ENCODE data around the gene FAM174C. TPM values are rescaled to one million over a fixed set of nuclear protein-coding genes. Genes with fewer than 3 reads are reported as not detected.
A peak's percentile ranks its signal among the peaks of the same experiment; 100 is the strongest.

Gene FAM174C
- total and polyA plus RNA-seq, 2 donors from 2014 or later: 35.3 to 94.7 TPM

DNA sequence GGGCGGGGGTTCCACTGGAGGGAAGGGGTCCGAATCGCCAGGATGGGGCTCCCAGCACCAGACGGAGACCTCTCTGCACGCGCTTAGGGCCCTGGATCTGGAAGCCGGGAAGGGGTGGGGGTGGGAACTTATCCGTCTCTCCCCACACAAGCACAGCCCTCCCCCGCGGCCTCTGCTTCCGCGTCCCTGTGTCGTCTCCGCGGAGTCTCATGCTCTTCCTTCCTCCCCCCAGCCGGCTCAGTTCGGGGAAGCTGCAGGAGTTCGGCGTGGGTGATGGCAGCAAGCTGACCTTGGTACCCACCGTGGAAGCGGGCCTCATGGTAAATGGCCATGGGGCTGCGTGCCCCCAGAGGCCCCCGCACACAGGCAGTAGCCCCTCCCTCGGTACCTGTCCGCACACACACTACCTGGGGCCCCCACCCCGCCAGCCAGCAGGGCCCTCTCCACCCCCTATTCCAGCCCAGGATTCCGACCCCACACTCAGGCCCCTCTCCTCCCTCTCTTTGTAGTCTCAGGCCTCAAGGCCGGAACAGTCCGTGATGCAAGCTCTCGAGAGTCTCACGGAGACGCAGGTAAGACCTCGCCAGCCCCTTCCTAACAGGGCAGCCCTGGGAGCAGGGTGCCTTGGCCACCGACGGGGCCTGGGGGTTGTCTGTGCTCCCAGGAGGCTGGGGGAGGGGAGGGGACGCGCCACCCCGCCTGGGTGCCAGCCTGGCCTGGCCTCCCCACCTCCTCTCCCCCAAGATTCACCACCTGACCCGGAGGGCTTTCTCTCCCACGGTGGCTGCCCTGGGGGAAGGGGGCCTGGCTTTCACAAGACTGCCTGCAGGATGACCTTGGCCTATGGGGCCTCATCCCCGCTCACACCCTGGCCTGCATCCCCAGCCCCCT is 23.8 kb upstream of the FAM174C start:
- H3K27ac ChIP-seq (ENCODE audit: low read depth in 2 of 2, low read length in 2 of 2): peak overlapping the region; percentile 97
- FAIRE-seq: no peak
- peak overlapping the region; percentile 27 to 88 (median 32) for H3K9ac ChIP-seq (ENCODE audit: low read length in 3 of 3)
- TF ChIP-seq, protein P1, sequence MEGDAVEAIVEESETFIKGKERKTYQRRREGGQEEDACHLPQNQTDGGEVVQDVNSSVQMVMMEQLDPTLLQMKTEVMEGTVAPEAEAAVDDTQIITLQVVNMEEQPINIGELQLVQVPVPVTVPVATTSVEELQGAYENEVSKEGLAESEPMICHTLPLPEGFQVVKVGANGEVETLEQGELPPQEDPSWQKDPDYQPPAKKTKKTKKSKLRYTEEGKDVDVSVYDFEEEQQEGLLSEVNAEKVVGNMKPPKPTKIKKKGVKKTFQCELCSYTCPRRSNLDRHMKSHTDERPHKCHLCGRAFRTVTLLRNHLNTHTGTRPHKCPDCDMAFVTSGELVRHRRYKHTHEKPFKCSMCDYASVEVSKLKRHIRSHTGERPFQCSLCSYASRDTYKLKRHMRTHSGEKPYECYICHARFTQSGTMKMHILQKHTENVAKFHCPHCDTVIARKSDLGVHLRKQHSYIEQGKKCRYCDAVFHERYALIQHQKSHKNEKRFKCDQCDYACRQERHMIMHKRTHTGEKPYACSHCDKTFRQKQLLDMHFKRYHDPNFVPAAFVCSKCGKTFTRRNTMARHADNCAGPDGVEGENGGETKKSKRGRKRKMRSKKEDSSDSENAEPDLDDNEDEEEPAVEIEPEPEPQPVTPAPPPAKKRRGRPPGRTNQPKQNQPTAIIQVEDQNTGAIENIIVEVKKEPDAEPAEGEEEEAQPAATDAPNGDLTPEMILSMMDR (IDR thresholded peaks at IDR 0.05; ENCODE audit: borderline replicate concordance, extremely low read depth, insufficient read depth): no peak
- peak; percentile 62 to 94 (median 85) for DNase-seq
- intact Hi-C loops (cut with DNase I): no loop called here
- no peaks in the 10 kb centered on the region for H3K9me3 ChIP-seq (ENCODE audit: control insufficient read depth in 2 of 3, insufficient read depth in 1 of 3, low read length in 3 of 3)
- H3K4me1 ChIP-seq (ENCODE audit: control insufficient read depth in 2 of 3, insufficient read depth in 2 of 3, low read depth in 1 of 3, low read length in 3 of 3): peaks cover 0 to 37% (median 11%) of the 10 kb centered on the region in 3 donors
- peak overlapping the region; percentile 61 to 73 (median 69) for H3K4me3 ChIP-seq (ENCODE audit: low read length in 3 of 3)
- H3K36me3 ChIP-seq (ENCODE audit: control insufficient read depth in 2 of 3, insufficient read depth in 3 of 3, low read length in 3 of 3): peaks cover 5 to 30% (median 14%) of the 10 kb centered on the region in 3 donors
- no peaks in the 10 kb centered on the region for H3K27me3 ChIP-seq (ENCODE audit: control insufficient read depth, insufficient read depth, low read length)

DNA sequence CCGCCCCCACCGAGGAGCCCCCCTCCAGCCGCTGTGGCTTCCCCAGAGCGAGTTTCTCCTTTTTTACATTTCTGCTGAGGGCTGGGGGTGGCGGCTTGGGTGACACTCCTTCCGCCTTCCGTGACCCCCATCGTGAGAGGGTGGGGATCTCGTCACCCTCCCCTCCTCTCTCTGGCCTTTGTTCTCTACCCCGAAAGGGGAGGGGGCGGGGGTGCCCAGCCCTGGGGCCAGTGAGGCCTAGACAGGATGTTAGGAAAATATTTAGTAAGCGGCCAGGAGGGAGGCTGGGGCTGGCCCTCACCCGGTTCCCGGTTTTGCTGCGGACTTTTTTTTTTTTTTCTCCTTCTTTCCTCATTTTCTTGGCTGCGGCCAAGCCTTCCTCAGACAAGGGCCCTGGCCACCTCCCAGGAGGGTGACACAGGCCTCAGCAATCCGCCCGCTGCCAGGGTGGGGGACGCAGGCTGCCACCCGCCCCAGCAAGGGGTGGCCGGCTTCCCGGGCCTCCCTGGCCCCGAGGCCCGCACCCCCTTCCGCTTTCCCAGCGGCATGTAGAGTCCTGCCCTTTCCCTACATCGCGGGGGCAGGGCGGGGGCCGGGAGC is 23.0 kb upstream of the FAM174C start:
- H3K4me1 ChIP-seq (ENCODE audit: control insufficient read depth in 2 of 3, insufficient read depth in 2 of 3, low read depth in 1 of 3, low read length in 3 of 3): peaks cover 0 to 38% (median 11%) of the 10 kb centered on the region in 3 donors
- FAIRE-seq (no peak), DNase-seq (peak; percentile 55 to 98 (median 80))
- peak overlapping the region; percentile 97 for H3K27ac ChIP-seq (ENCODE audit: low read depth in 2 of 2, low read length in 2 of 2)
- peak overlapping the region in 1 of 3 donors; percentile 88 for H3K9ac ChIP-seq (ENCODE audit: low read length in 3 of 3)
- no peaks in the 10 kb centered on the region for H3K9me3 ChIP-seq (ENCODE audit: control insufficient read depth in 2 of 3, insufficient read depth in 1 of 3, low read length in 3 of 3)
- intact Hi-C loops (cut with DNase I): no loop called here
- H3K36me3 ChIP-seq (ENCODE audit: control insufficient read depth in 2 of 3, insufficient read depth in 3 of 3, low read length in 3 of 3): peaks cover 5 to 34% (median 17%) of the 10 kb centered on the region in 3 donors
- H3K27me3 ChIP-seq (ENCODE audit: control insufficient read depth, insufficient read depth, low read length): no peaks in the 10 kb centered on the region
- TF ChIP-seq, protein P1 (IDR thresholded peaks at IDR 0.05; ENCODE audit: borderline replicate concordance, extremely low read depth, insufficient read depth): no peak
- H3K4me3 ChIP-seq (ENCODE audit: low read length in 3 of 3): peak overlapping the region in 1 of 3 donors; percentile 69

DNA sequence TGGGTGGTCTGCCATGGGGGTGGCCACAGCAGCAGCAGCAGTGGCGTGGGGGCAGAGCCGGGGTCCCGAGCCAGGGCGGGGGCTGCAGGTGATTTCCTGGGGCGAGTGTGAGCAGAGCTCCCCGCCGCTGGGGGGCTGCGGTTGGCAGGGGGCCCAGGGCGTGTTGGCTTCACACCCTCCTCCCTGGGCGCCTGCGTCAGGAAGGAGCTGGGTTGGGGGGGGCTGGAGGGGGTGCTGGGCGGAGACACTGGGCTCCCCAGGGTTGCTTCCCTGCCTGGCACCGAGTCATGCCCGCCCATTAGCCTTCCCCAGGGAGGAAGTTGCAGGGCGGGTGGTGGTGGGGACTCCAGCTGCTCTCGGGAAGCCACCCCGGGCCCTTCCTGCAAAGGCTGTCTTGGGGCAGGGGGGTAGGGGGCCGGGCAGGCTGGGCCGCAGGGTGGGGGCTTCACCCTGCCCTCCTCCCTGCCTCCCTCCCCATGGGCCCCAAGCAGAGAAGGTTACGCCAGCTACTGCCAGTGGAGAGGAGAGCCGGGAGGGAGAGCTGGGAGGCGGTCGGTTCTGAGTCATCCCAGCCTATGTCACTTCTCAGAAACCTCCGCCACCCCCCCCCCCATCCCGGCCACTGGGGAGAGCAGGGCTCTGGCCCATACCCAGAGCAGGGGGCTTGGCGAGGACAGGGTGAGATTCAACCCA is 22.4 kb upstream of the FAM174C start:
- Histone ChIP-seq H3K36me3 (ENCODE audit: control insufficient read depth in 2 of 3, insufficient read depth in 3 of 3, low read length in 3 of 3) (peaks cover 5 to 34% (median 17%) of the 10 kb centered on the region in 3 donors), H3K9ac (ENCODE audit: low read length in 3 of 3) (peak overlapping the region in 1 of 3 donors; percentile 88), H3K4me3 (ENCODE audit: low read length in 3 of 3) (peak overlapping the region in 1 of 3 donors; percentile 69), H3K27ac (ENCODE audit: low read depth in 2 of 2, low read length in 2 of 2) (peak overlapping the region; percentile 97), H3K9me3 (ENCODE audit: control insufficient read depth in 2 of 3, insufficient read depth in 1 of 3, low read length in 3 of 3) (no peaks in the 10 kb centered on the region), H3K27me3 (ENCODE audit: control insufficient read depth, insufficient read depth, low read length) (no peaks in the 10 kb centered on the region), H3K4me1 (ENCODE audit: control insufficient read depth in 2 of 3, insufficient read depth in 2 of 3, low read depth in 1 of 3, low read length in 3 of 3) (peaks cover 0 to 39% (median 6%) of the 10 kb centered on the region in 3 donors)
- FAIRE-seq: no peak
- TF ChIP-seq, protein P1 (IDR thresholded peaks at IDR 0.05; ENCODE audit: borderline replicate concordance, extremely low read depth, insufficient read depth): peak; percentile 9
- intact Hi-C loops (cut with DNase I): no loop called here
- DNase-seq: peak in 4 of 5 donors; percentile 61 to 99 (median 78)

Measured in kidney (tissue), 14 donors.